Fibroblast of pulmonary artery (primary cell): ENCODE results near the gene DDX10.
A peak's percentile ranks its signal among the peaks of the same experiment; 100 is the strongest.

Source experiments
- DNase-seq: peaks from one replicate; pipeline ENCODE4 v3.0.0-alpha.2; 2010; ENCODE audit warnings: low read depth
- H3K4me3 ChIP-seq: replicated peaks from 2 replicates; pipeline ENCODE4 v1.5.1; 2011; ENCODE audit warnings: low read depth, mild to moderate bottlenecking, control low read depth, low read length, moderate library complexity
- CTCF ChIP-seq: IDR thresholded peaks from 2 replicates; pipeline ENCODE4 v1.5.1; 2011; ENCODE audit warnings: mild to moderate bottlenecking, control low read depth, low read length, inconsistent platforms; ENCODE audit errors: missing control alignments

Gene DDX10

GRCh38 chr11:108693852-108694251 is 29.0 kb downstream of the DDX10 start:
- no peak overlapping the region for H3K4me3 ChIP-seq
- DNase-seq = peak; percentile 56
- no peak for TF ChIP-seq CTCF

- TF ChIP-seq CTCF = no peak
- DNase-seq = no peak
- H3K4me3 ChIP-seq = no peak overlapping the region
Measured at GRCh38 chr11:108694846-108695245, 30.0 kb downstream of the DDX10 start.

GRCh38 chr11:108697872-108698473 is 33.1 kb downstream of the DDX10 start:
- peak; percentile 98 for TF ChIP-seq CTCF

GRCh38 chr11:108698844-108699642 is 34.2 kb downstream of the DDX10 start:
- H3K4me3 ChIP-seq = no peak overlapping the region
- no peak for TF ChIP-seq CTCF
- no peak for DNase-seq

More at GRCh38 chr11:108697872-108698473, 33.1 kb downstream of the DDX10 start:
- peak; percentile 89 for DNase-seq
- H3K4me3 ChIP-seq = no peak overlapping the region

- no peak for DNase-seq
- no peak overlapping the region for H3K4me3 ChIP-seq
- TF ChIP-seq CTCF = no peak
Measured at GRCh38 chr11:108703916-108704315, 39.0 kb downstream of the DDX10 start.

GRCh38 chr11:108705061-108705460 is 40.2 kb downstream of the DDX10 start:
- no peak for TF ChIP-seq CTCF
- no peak for DNase-seq
- H3K4me3 ChIP-seq = no peak overlapping the region
